Panc1 (cell line): ENCODE measurements around the gene OR51Q1. TPM values are rescaled to one million over a fixed set of nuclear protein-coding genes. Genes with fewer than 3 reads are reported as not detected.

Experiments
- ATAC-seq: fragments of 200-7000 bp; cut with Tn5 transposase; 2 replicates; pipeline ENCODE4 v1.9.1; 2020; ENCODE audit warnings: mild to moderate bottlenecking, moderate library complexity
- BruUV-seq: library from RNA; stranded (reverse); fragments of 400-500 nt; replicated peaks from 2 replicates; lab custom pipeline; 2021; lab: Mats Ljungman, UMichigan
- CTCF ChIA-PET: fragments of 300-600 bp; sonication (Branson Sonifier 250); formaldehyde crosslinking; loops from one replicate; lab custom pipeline; 2022; ENCODE audit warnings: antibody characterized with exemption; lab: Charles Lee
- POLR2A ChIA-PET: fragments of 300-600 bp; sonication (Branson Sonifier 250); formaldehyde crosslinking; loops from one replicate; lab custom pipeline; 2022; ENCODE audit warnings: antibody characterized with exemption; lab: Charles Lee
- DNase-seq: peaks from one replicate; pipeline ENCODE4 v3.0.0-alpha.2; 2010; ENCODE audit warnings: low read depth, low spot score
- H3K27ac ChIP-seq: 2 replicates; pipeline ENCODE4 v1.5.1; 2011; ENCODE audit warnings: mild to moderate bottlenecking, low read length, inconsistent platforms
- H3K27me3 ChIP-seq: fragments of 200-500 bp; sonication (Bioruptor generic); 2 replicates; pipeline ENCODE4 v1.6.0; 2014; ENCODE audit warnings: low read length, inconsistent platforms; ENCODE audit not compliant: control insufficient read depth, insufficient read depth
- H3K36me3 ChIP-seq: fragments of 200-500 bp; sonication (Bioruptor generic); 2 replicates; pipeline ENCODE4 v1.5.1; 2014; ENCODE audit warnings: inconsistent platforms, mild to moderate bottlenecking, low read length, moderate library complexity; ENCODE audit not compliant: control insufficient read depth, insufficient read depth
- H3K4me1 ChIP-seq: 2 replicates; pipeline ENCODE4 v1.5.1; 2011; ENCODE audit warnings: inconsistent platforms, mild to moderate bottlenecking, low read length, moderate library complexity; ENCODE audit not compliant: control insufficient read depth, insufficient read depth
- H3K4me3 ChIP-seq, 2 experiments: 2 replicates each; pipeline ENCODE4 v1.5.1; 2011 to 2012; ENCODE audit warnings: low read depth in 2 of 2, low read length in 2 of 2, mild to moderate bottlenecking in 2 of 2, inconsistent platforms in 1 of 2, moderate library complexity in 1 of 2
- H3K9me3 ChIP-seq: fragments of 200-500 bp; sonication (Bioruptor generic); 2 replicates; pipeline ENCODE4 v1.5.1; 2014; ENCODE audit warnings: low read depth, mild to moderate bottlenecking, inconsistent platforms, low read length, moderate library complexity; ENCODE audit not compliant: control insufficient read depth, insufficient read depth
- POLR2AphosphoS5 ChIP-seq: IDR thresholded peaks from 2 replicates; pipeline ENCODE4 v1.6.1; 2012; ENCODE audit warnings: mild to moderate bottlenecking, low read depth, low read length, moderate library complexity
- SIN3A ChIP-seq: IDR thresholded peaks from 2 replicates; pipeline ENCODE4 v1.6.1; 2012; ENCODE audit warnings: low read depth, mild to moderate bottlenecking, low read length, moderate library complexity, borderline replicate concordance; ENCODE audit not compliant: insufficient read depth
- TCF7L2 ChIP-seq: IDR thresholded peaks from 2 replicates; pipeline ENCODE4 v1.6.1; 2011; ENCODE audit warnings: mild to moderate bottlenecking, low read depth, low read length, inconsistent platforms
- in situ Hi-C: cut with HindIII; loops from 2 replicates; pipeline ENCODE4 v1.10.0; 2016; ENCODE audit warnings: low sequenced_read_pairs, low pct_unique_long_range_greater_than_20kb
- intact Hi-C: fragments of 100-400 bp; cut with micrococcal nuclease; formaldehyde crosslinking; loops from one replicate; pipeline ENCODE4 v1.10.0; 2022; ENCODE audit not compliant: unreplicated experiment
- total RNA-seq: library from RNA; stranded (reverse); gene quantifications from one replicate; pipeline ENCODE4 v1.2.1, GENCODE V29; 2021; ENCODE audit not compliant: unreplicated experiment
- TF ChIP-seq, protein P1 (sequence below), 2 experiments: IDR thresholded peaks; 2 replicates each; pipeline ENCODE4 v1.6.1; 2011 to 2012; ENCODE audit warnings: low read depth in 2 of 2, control low read depth in 1 of 2, low read length in 1 of 2, mild to moderate bottlenecking in 1 of 2, moderate library complexity in 1 of 2; ENCODE audit not compliant: insufficient read depth in 1 of 2
- TF ChIP-seq, protein P2 (sequence below): fragments of 450-650 bp; IDR thresholded peaks from 2 replicates; pipeline ENCODE4 v1.5.1; 2017; ENCODE audit warnings: mild to moderate bottlenecking

OR51Q1 gene
- total RNA-seq, 1 experiment from 2014 or later, result not detected

DNA sequence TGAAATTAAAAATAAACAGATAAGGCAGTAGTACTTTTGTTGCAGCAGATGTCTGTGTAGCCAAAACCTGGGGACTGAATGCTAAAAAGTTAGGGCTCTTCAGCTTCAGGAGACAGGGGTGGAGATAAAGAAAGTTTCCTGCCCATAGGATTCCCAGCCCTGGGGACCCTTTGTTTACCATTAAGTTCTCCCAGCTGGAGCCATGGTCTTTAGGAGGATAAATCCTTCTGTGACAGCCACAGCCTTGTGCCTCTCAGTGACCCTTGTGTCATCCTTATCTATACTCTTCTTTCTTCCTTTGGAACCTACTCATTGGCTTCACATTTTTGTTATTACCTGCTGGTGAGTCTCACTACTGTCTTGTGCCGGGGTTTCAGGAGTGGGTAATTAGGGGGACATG is 38.3 kb upstream of the OR51Q1 start, which contains the start of gene OR51M1:
Gene OR51M1, plus strand, starts transcription at position 237 of the 400 bp plus-strand sequence. CDS start 5,587 bp downstream, outside the sequence.
- no peaks in the 10 kb centered on the region for H3K36me3 ChIP-seq
- H3K4me3 ChIP-seq, result no peak within 1 kb of the TSS
- in situ Hi-C loops (no loop called here), intact Hi-C loops (loop anchor here (5.0 kb wide), 1 partner anchor 424 kb away; the partner anchor contains the start of gene OR52N2)
- no peaks in the 10 kb centered on the region for H3K27me3 ChIP-seq
- no peak within 1 kb of the TSS for H3K27ac ChIP-seq
- H3K4me1 ChIP-seq, result no peaks in the 10 kb centered on the region
- ATAC-seq, result no peak
- DNase-seq, result no peak
- ChIA-PET POLR2A (no interaction called here), CTCF (no interaction called here)
- no peaks in the 10 kb centered on the region for H3K9me3 ChIP-seq
- no TSS peak for BruUV-seq
- TF ChIP-seq, protein P1, sequence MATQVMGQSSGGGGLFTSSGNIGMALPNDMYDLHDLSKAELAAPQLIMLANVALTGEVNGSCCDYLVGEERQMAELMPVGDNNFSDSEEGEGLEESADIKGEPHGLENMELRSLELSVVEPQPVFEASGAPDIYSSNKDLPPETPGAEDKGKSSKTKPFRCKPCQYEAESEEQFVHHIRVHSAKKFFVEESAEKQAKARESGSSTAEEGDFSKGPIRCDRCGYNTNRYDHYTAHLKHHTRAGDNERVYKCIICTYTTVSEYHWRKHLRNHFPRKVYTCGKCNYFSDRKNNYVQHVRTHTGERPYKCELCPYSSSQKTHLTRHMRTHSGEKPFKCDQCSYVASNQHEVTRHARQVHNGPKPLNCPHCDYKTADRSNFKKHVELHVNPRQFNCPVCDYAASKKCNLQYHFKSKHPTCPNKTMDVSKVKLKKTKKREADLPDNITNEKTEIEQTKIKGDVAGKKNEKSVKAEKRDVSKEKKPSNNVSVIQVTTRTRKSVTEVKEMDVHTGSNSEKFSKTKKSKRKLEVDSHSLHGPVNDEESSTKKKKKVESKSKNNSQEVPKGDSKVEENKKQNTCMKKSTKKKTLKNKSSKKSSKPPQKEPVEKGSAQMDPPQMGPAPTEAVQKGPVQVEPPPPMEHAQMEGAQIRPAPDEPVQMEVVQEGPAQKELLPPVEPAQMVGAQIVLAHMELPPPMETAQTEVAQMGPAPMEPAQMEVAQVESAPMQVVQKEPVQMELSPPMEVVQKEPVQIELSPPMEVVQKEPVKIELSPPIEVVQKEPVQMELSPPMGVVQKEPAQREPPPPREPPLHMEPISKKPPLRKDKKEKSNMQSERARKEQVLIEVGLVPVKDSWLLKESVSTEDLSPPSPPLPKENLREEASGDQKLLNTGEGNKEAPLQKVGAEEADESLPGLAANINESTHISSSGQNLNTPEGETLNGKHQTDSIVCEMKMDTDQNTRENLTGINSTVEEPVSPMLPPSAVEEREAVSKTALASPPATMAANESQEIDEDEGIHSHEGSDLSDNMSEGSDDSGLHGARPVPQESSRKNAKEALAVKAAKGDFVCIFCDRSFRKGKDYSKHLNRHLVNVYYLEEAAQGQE (IDR thresholded peaks at IDR 0.05; ENCODE audit: insufficient read depth in 1 of 2, low read depth in 2 of 2, low read length in 1 of 2), result no peak
- TF ChIP-seq POLR2AphosphoS5, result no peak
- TF ChIP-seq TCF7L2, result no peak
- no peak for TF ChIP-seq SIN3A
- TF ChIP-seq, protein P2, sequence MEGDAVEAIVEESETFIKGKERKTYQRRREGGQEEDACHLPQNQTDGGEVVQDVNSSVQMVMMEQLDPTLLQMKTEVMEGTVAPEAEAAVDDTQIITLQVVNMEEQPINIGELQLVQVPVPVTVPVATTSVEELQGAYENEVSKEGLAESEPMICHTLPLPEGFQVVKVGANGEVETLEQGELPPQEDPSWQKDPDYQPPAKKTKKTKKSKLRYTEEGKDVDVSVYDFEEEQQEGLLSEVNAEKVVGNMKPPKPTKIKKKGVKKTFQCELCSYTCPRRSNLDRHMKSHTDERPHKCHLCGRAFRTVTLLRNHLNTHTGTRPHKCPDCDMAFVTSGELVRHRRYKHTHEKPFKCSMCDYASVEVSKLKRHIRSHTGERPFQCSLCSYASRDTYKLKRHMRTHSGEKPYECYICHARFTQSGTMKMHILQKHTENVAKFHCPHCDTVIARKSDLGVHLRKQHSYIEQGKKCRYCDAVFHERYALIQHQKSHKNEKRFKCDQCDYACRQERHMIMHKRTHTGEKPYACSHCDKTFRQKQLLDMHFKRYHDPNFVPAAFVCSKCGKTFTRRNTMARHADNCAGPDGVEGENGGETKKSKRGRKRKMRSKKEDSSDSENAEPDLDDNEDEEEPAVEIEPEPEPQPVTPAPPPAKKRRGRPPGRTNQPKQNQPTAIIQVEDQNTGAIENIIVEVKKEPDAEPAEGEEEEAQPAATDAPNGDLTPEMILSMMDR, result no peak

DNA sequence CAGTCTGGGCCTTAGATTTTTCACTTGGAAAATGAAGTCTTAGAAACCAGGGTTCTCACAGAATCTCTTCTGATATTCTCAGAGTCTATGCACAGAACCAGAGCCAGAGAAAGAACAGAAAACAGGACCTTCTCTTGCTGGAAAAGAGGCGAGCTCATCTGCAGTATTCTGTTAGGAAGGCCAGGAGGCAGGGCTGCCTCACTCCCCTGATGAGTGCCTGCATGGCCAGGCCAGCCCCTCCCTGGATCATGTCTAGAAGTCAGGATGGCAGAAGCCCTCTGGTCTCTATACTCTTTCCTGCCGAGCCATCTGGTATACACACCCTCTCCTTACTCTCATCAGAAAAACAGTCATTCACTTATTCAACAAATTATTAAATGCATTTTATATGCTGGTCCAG is 37.6 kb upstream of the OR51Q1 start:
- intact Hi-C loops, result loop anchor here (5.0 kb wide), 1 partner anchor 423 kb away; the partner anchor contains the start of gene OR52N2
- H3K9me3 ChIP-seq, result no peaks in the 10 kb centered on the region
- no peak for DNase-seq
- H3K27me3 ChIP-seq, result no peaks in the 10 kb centered on the region
- no peak for TF ChIP-seq TCF7L2
- no peak for TF ChIP-seq SIN3A
- TF ChIP-seq POLR2AphosphoS5, result no peak
- in situ Hi-C loops, result no loop called here
- ChIA-PET POLR2A (no interaction called here), CTCF (no interaction called here)
- no peak overlapping the region for H3K27ac ChIP-seq
- no peak overlapping the region for H3K4me3 ChIP-seq
- H3K36me3 ChIP-seq, result no peaks in the 10 kb centered on the region
- ATAC-seq, result no peak
- BruUV-seq, result no TSS peak
- no peaks in the 10 kb centered on the region for H3K4me1 ChIP-seq

DNA sequence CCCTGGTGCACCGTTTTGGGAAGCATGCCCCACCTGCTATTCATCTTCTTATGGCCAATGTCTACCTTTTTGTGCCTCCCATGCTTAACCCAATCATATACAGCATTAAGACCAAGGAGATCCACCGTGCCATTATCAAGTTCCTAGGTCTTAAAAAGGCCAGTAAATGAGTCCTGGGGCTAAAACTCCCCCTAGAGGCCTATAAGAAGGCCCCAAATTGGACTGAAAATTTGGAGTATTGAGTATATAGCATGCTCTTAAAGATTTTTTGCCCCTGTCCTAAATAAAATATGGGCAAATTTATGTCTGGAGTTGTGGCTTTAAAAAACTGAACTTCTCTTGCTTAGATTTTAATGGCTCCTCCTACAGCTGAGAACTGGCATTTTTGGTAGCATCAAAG is 31.7 kb upstream of the OR51Q1 start:
- Histone ChIP-seq H3K27ac (no peak overlapping the region), H3K36me3 (no peaks in the 10 kb centered on the region), H3K27me3 (no peaks in the 10 kb centered on the region), H3K4me3 (no peak overlapping the region), H3K4me1 (no peaks in the 10 kb centered on the region), H3K9me3 (no peaks in the 10 kb centered on the region)
- CTCF ChIA-PET, result no interaction called here
- TF ChIP-seq SIN3A (no peak), POLR2AphosphoS5 (no peak), TCF7L2 (no peak)
- TF ChIP-seq, protein P1 (IDR thresholded peaks at IDR 0.05; ENCODE audit: insufficient read depth in 1 of 2, low read depth in 2 of 2, low read length in 1 of 2), result no peak
- TF ChIP-seq, protein P2, result no peak
- ATAC-seq (no peak), DNase-seq (no peak)
- POLR2A ChIA-PET, result no interaction called here
- in situ Hi-C loops, result no loop called here
- no TSS peak for BruUV-seq
- intact Hi-C loops, result no loop called here
